Muscle layer of colon (tissue), 2 donors: ENCODE measurements around the gene MIPOL1.

Experiments used
- H3K27ac ChIP-seq: one replicate; pipeline ENCODE4 v1.7.0; 2013; ENCODE audit warnings: low read depth, mild to moderate bottlenecking, low read length, moderate library complexity
- H3K27me3 ChIP-seq, 2 donors: one replicate each; pipeline ENCODE4 v1.7.0; 2013; ENCODE audit warnings: low read length in 2 of 2, mild to moderate bottlenecking in 2 of 2; ENCODE audit not compliant: insufficient read depth in 2 of 2, control insufficient read depth in 1 of 2
- H3K36me3 ChIP-seq: one replicate; pipeline ENCODE4 v1.7.0; 2013; ENCODE audit warnings: mild to moderate bottlenecking, low read length; ENCODE audit not compliant: insufficient read depth
- H3K4me1 ChIP-seq: one replicate; pipeline ENCODE4 v1.7.0; 2013; ENCODE audit warnings: mild to moderate bottlenecking, low read length; ENCODE audit not compliant: insufficient read depth
- H3K4me3 ChIP-seq, 2 donors: one replicate each; pipeline ENCODE4 v1.7.0; 2013; ENCODE audit warnings: low read length in 2 of 2, low read depth in 1 of 2, mild to moderate bottlenecking in 1 of 2, moderate library complexity in 1 of 2
- H3K9ac ChIP-seq: one replicate; pipeline ENCODE4 v1.7.0; 2013; ENCODE audit warnings: low read length
- H3K9me3 ChIP-seq: one replicate; pipeline ENCODE4 v1.7.0; 2013; ENCODE audit warnings: mild to moderate bottlenecking, low read length
- donor health status: abdominal sarcoma.
- donor health status: Adenocarcinoma of cecum.

MIPOL1 gene

GRCh38 chr14:37563189-37563588 lies 365.5 kb downstream of the MIPOL1 start:
- Histone ChIP-seq H3K9me3 (no peaks in the 10 kb centered on the region), H3K27me3 (no peaks in the 10 kb centered on the region), H3K4me3 (no peak overlapping the region), H3K4me1 (no peaks in the 10 kb centered on the region), H3K27ac (no peak overlapping the region), H3K9ac (no peak overlapping the region), H3K36me3 (no peaks in the 10 kb centered on the region)

GRCh38 chr14:37565550-37565949 lies 367.8 kb downstream of the MIPOL1 start:
- no peaks in the 10 kb centered on the region for H3K36me3 ChIP-seq
- H3K4me3 ChIP-seq, result no peak overlapping the region
- H3K27ac ChIP-seq, result no peak overlapping the region
- H3K4me1 ChIP-seq, result no peaks in the 10 kb centered on the region
- H3K27me3 ChIP-seq, result no peaks in the 10 kb centered on the region
- H3K9me3 ChIP-seq, result no peaks in the 10 kb centered on the region
- H3K9ac ChIP-seq, result no peak overlapping the region

DNA sequence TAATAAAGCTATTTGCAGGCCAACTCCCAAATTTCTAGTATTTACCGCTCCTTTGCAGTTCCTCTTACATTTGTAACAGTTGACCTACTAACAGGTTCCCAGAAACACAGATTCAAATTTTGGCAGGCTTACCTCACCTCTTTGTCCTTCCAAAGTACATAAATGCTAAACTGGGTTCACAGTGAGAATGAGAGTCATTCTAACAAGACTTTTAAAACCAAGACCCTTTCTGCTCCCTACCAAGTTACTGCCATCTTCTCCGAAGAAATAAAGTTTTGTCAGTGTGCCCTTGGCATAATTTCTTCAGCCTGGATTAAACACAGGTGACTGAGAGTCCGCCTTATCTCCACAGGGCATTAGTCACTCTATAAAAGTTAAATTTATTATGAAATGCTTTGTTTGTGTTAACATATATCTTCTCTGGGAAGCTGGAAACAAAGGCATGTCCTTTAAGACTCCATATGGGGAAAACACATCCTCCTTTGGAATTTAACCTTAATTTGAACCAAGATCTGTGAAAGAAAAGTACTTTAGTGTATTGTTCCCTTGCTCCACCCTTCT lies 369.2 kb downstream of the MIPOL1 start:
- H3K36me3 ChIP-seq, result no peaks in the 10 kb centered on the region
- no peak overlapping the region for H3K9ac ChIP-seq
- H3K9me3 ChIP-seq, result no peaks in the 10 kb centered on the region
- no peaks in the 10 kb centered on the region for H3K4me1 ChIP-seq
- H3K4me3 ChIP-seq, result no peak overlapping the region
- H3K27me3 ChIP-seq, result no peaks in the 10 kb centered on the region
- H3K27ac ChIP-seq, result no peak overlapping the region

DNA sequence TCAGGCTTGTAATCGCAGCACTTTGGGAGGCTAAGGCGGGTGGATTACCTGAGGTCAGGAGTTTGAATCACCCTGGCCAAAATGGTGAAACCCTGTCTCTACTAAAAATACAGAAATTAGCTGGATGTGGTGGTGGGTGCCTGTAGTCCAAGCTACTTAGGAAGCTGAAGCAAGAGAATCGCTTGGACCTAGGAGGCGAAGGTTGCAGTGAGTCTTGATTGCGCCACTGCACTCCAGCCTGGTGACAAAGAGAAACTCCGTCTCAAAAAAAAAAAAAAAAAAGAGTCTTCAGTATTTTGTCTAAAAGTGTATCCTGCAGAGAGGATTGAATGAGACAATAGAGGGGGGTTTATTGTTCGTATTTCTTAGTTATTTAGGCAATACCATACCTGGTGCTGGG lies 372.0 kb downstream of the MIPOL1 start:
- Histone ChIP-seq H3K4me3 (no peak overlapping the region), H3K4me1 (no peaks in the 10 kb centered on the region), H3K27me3 (no peaks in the 10 kb centered on the region), H3K27ac (no peak overlapping the region), H3K9ac (no peak overlapping the region), H3K9me3 (no peaks in the 10 kb centered on the region), H3K36me3 (no peaks in the 10 kb centered on the region)

DNA sequence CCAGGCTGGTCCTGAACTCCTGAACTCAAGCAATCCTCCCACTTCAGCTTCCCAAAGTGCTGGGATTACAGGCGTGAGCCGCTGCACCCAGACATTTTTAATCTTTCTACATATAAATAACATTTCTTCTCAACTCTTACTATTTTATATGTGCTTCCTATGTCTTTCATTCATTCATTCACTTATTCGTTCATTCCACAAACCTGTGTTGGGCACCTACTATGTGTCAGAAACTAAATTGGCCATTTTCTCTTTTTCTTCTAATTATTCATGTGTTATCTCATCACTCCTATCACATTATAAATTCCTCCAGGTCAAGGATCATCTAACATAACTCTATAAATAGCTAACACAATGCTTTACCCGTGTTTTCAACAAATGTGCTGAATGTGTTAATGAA lies 373.7 kb downstream of the MIPOL1 start:
- Histone ChIP-seq H3K9ac (no peak overlapping the region), H3K9me3 (no peaks in the 10 kb centered on the region), H3K27ac (no peak overlapping the region), H3K4me3 (no peak overlapping the region), H3K4me1 (no peaks in the 10 kb centered on the region), H3K27me3 (no peaks in the 10 kb centered on the region), H3K36me3 (no peaks in the 10 kb centered on the region)

DNA sequence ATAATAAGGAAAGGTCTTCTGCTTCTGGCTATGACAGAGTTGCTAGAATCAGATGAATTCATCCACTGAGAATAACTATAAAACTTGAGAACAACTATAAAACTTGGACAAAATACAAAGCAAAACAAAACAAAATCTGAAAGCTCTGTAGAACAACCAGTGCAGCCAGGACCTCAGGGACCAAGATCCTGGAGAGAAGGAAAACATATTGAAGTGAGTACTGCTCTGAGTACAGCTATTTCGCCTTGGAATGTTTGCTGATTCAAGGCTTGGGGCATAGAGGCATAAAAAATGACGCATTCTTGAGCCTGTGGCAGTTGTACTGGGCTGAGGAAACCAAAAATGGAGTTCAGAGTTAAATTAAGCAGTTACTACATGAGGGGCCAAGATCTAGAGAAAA lies 375.6 kb downstream of the MIPOL1 start:
- Histone ChIP-seq H3K27ac (no peak overlapping the region), H3K4me3 (no peak overlapping the region), H3K9ac (no peak overlapping the region), H3K27me3 (no peaks in the 10 kb centered on the region), H3K4me1 (no peaks in the 10 kb centered on the region), H3K9me3 (no peaks in the 10 kb centered on the region), H3K36me3 (no peaks in the 10 kb centered on the region)

DNA sequence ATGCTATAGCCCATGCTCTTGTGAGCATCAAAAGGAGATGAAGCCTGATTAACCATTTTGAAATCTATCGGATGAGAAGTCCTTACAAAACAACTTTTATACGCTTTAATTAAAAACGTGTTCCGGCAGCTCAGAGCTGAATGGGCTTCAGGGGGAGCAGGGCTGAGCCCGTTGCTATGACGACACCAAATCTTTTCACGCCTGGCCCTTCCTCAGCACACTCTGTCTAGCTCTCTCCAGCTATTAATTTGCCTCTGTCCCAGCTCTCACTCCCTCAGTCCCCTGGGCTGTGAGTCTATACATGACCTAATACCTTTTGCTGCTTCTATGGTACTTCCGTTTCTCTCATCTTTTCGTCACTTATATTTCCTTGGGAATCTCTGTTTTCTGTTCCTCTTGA lies 381.5 kb downstream of the MIPOL1 start:
- Histone ChIP-seq H3K4me1 (no peaks in the 10 kb centered on the region), H3K36me3 (no peaks in the 10 kb centered on the region), H3K9me3 (no peaks in the 10 kb centered on the region), H3K27me3 (peaks cover 12 to 17% of the 10 kb centered on the region in 2 donors), H3K9ac (no peak overlapping the region), H3K27ac (no peak overlapping the region), H3K4me3 (no peak overlapping the region)

GRCh38 chr14:37580146-37580545 lies 382.4 kb downstream of the MIPOL1 start:
- H3K4me1 ChIP-seq, result no peaks in the 10 kb centered on the region
- H3K9me3 ChIP-seq, result no peaks in the 10 kb centered on the region
- H3K9ac ChIP-seq, result no peak overlapping the region
- peaks cover 21 to 26% of the 10 kb centered on the region in 2 donors for H3K27me3 ChIP-seq
- H3K27ac ChIP-seq, result no peak overlapping the region
- no peaks in the 10 kb centered on the region for H3K36me3 ChIP-seq
- no peak overlapping the region for H3K4me3 ChIP-seq

DNA sequence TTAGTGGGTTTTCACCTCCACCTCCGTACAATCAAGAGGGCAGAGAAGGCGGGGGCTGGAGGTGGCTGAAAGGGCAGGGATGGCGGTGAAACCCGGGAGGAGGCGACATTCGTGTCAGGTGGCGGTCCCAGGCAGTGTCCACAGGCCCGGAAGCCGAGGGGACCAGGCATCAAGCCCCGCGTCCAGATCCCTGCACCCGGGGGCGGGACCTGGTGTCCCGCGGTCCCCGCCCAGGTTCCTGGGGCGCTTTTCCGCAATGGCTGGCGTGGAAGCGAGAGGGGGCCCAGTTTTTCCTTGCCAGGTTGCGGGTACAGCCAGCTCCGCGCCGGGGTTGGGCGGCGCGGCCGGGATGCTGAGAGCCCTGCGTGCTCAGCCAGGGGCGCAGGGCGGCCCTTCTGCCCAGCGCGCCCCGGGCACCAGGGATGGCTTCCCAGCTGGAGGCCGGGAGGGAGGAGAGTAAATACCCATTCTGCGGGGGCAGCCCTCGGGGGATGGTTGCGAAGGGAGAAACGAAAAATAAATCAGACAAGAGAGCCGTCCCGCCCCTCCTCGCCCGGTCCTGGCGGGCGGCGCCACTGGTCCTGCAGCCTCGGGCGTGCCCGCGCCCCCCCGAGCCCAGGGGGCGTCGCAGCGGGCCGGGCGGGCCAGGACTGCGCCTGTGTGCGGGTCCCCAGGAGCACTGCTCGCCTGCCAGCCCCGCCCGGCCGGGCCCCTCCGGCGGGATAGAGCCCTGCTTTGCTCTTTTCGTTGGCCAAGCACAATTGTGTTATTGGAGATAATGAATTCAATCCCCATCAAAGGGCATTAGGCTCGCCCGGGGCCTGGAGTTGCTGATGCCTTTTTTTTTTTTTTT lies 385.8 kb downstream of the MIPOL1 start:
- Histone ChIP-seq H3K27me3 (peaks cover 51 to 60% of the 10 kb centered on the region in 2 donors), H3K9me3 (peaks cover 7% of the 10 kb centered on the region), H3K4me3 (no peak overlapping the region), H3K4me1 (peaks cover 7% of the 10 kb centered on the region), H3K9ac (no peak overlapping the region), H3K27ac (no peak overlapping the region), H3K36me3 (no peaks in the 10 kb centered on the region)

- peaks cover 7% of the 10 kb centered on the region for H3K4me1 ChIP-seq
- no peak overlapping the region for H3K4me3 ChIP-seq
- peaks cover 59 to 69% of the 10 kb centered on the region in 2 donors for H3K27me3 ChIP-seq
Measured at GRCh38 chr14:37584211-37585100, 386.7 kb downstream of the MIPOL1 start.

DNA sequence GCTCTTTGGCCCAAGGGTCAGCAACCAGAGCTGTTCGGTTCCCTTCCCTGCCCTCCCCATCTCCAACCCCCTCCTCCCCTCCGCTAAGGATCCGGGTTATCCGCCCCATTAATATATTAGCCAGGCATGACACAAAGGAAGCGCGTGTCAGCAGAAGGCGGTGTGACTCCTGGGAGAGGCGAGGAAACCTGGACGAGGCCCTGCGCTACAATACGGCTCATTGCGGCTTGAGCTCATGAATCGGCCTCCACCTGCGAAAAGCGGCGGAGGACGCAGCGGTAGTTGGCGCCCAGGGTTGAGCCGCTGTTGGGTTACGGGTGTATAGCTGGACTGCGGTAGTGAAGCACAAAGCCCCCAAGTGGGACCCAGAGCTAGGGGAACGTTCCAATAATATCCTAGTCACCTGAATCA lies 387.4 kb downstream of the MIPOL1 start:
- peaks cover 7% of the 10 kb centered on the region for H3K4me1 ChIP-seq
- no peak overlapping the region for H3K4me3 ChIP-seq
- H3K27ac ChIP-seq, result no peak overlapping the region
- peaks cover 63 to 72% of the 10 kb centered on the region in 2 donors for H3K27me3 ChIP-seq
- H3K36me3 ChIP-seq, result no peaks in the 10 kb centered on the region
- H3K9ac ChIP-seq, result no peak overlapping the region
- H3K9me3 ChIP-seq, result peaks cover 7% of the 10 kb centered on the region

More at GRCh38 chr14:37584211-37585100, 386.7 kb downstream of the MIPOL1 start:
- no peak overlapping the region for H3K27ac ChIP-seq
- H3K9ac ChIP-seq, result no peak overlapping the region
- peaks cover 7% of the 10 kb centered on the region for H3K9me3 ChIP-seq
- H3K36me3 ChIP-seq, result no peaks in the 10 kb centered on the region
